ENCODE measurements around the gene MEOX2.

GRCh38 chr7:15674586-15674985 is 11.9 kb downstream of the MEOX2 start:
- TF ChIP-seq CTCF (IDR thresholded peaks at IDR 0.05; ENCODE audit: low read depth, low read length) (no peak), POLR2A (IDR thresholded peaks at IDR 0.05; ENCODE audit: extremely low read depth, insufficient read length) (no peak)
- TF ChIP-seq, protein P1, sequence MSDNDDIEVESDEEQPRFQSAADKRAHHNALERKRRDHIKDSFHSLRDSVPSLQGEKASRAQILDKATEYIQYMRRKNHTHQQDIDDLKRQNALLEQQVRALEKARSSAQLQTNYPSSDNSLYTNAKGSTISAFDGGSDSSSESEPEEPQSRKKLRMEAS (IDR thresholded peaks at IDR 0.05; ENCODE audit: low read depth, low read length), result no peak

Measured in NB4 (cell line).